C4-2B (cell line): ENCODE measurements around the gene ETV6.

ENCODE experiments used
- ZFX ChIP-seq: fragments of 450-650 bp; IDR thresholded peaks from 2 replicates; pipeline ENCODE4 v1.6.1; 2017
- TF ChIP-seq, protein P1 (sequence below): fragments of 450-650 bp; conservative IDR thresholded peaks from 2 replicates; pipeline ENCODE4 v1.5.1; 2017; ENCODE audit warnings: mild to moderate bottlenecking

DNA sequence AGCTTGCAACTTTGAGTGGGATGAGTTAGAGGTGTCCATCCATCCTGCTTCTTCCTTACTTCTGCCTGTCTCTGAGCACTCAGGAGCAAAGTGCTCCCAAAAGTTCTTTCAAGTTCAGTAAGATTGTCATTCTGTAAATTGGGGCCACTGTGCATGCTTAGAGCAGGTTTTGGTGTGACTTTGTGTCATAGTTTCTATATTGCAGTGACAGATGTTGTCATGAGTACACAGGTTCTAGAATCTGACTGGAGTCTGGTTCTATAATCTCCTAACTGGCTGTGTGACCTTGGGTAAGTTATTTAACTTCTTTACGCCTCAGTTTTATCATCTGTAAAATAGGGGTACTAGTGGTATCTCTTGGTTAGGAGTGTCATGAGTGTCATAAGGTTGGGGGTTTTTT, 218.6 kb downstream of the ETV6 start:
- TF ChIP-seq, protein P1, sequence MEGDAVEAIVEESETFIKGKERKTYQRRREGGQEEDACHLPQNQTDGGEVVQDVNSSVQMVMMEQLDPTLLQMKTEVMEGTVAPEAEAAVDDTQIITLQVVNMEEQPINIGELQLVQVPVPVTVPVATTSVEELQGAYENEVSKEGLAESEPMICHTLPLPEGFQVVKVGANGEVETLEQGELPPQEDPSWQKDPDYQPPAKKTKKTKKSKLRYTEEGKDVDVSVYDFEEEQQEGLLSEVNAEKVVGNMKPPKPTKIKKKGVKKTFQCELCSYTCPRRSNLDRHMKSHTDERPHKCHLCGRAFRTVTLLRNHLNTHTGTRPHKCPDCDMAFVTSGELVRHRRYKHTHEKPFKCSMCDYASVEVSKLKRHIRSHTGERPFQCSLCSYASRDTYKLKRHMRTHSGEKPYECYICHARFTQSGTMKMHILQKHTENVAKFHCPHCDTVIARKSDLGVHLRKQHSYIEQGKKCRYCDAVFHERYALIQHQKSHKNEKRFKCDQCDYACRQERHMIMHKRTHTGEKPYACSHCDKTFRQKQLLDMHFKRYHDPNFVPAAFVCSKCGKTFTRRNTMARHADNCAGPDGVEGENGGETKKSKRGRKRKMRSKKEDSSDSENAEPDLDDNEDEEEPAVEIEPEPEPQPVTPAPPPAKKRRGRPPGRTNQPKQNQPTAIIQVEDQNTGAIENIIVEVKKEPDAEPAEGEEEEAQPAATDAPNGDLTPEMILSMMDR, result no peak
- no peak for TF ChIP-seq ZFX
